Measurements from ENCODE around the gene CDH2. TPM values are rescaled to one million over a fixed set of nuclear protein-coding genes. Genes with fewer than 3 reads are reported as not detected.

CDH2 gene
- total RNA-seq, 1 experiment from 2014 or later = 36.2 TPM

GRCh38 chr18:28002841-28003240, 174.1 kb downstream of the CDH2 start:
- Mint-ChIP-seq H3K27ac (no peak overlapping the region), H3K4me3 (no peak overlapping the region)
- no peak overlapping the region for H2BK15ac ChIP-seq (ENCODE audit: low read depth, low read length)

More at GRCh38 chr18:28002841-28003240, 174.1 kb downstream of the CDH2 start:
- Histone ChIP-seq H3K4me2 (ENCODE audit: insufficient read depth, insufficient read length, low read length) (no peak overlapping the region), H3K79me1 (ENCODE audit: insufficient read depth, low read depth, low read length, poor library complexity, severe bottlenecking) (no peaks in the 10 kb centered on the region), H4K91ac (ENCODE audit: insufficient read length, low read depth, low read length) (no peak overlapping the region), H2AK5ac (ENCODE audit: insufficient read length, low read length) (no peak overlapping the region), H3K27me3 (ENCODE audit: insufficient read depth, low read length) (no peaks in the 10 kb centered on the region), H2BK5ac (ENCODE audit: insufficient read length, low read length) (no peak overlapping the region), H3K4me1 (ENCODE audit: insufficient read depth, low read length) (no peaks in the 10 kb centered on the region), H4K5ac (ENCODE audit: insufficient read length, low read depth, low read length) (no peak overlapping the region), H4K20me1 (ENCODE audit: control insufficient read depth, insufficient read depth, insufficient read length) (no peaks in the 10 kb centered on the region), H3K9me3 (ENCODE audit: control insufficient read depth, low read depth, low read length) (no peaks in the 10 kb centered on the region), H3K9ac (ENCODE audit: extremely low read depth, insufficient read length, low read length) (no peak overlapping the region), H3T11ph (ENCODE audit: low read length) (no peak overlapping the region), H3K23me2 (ENCODE audit: insufficient read length, low read depth, low read length, poor library complexity, severe bottlenecking) (no peaks in the 10 kb centered on the region), H3K14ac (ENCODE audit: insufficient read depth, low read length) (no peak overlapping the region), H3K27ac (ENCODE audit: insufficient read length, low read depth, low read length) (no peak overlapping the region), H2BK120ac (ENCODE audit: low read depth, low read length, poor library complexity, severe bottlenecking) (no peak overlapping the region), H2AFZ (ENCODE audit: low read length) (no peak overlapping the region), H2BK12ac (ENCODE audit: insufficient read length, low read depth, low read length) (no peak overlapping the region), H2BK20ac (ENCODE audit: low read depth, low read length, poor library complexity, severe bottlenecking) (no peak overlapping the region), H3K79me2 (ENCODE audit: insufficient read depth, low read length) (no peaks in the 10 kb centered on the region), H3K18ac (ENCODE audit: insufficient read length, low read depth, low read length) (no peak overlapping the region), H3K56ac (ENCODE audit: insufficient read length, low read depth, low read length) (no peak overlapping the region), H4K8ac (replicated peaks; ENCODE audit: insufficient read length, low read depth, low read length) (no peak overlapping the region), H3K4ac (ENCODE audit: low read depth, low read length) (no peak overlapping the region), H3K23ac (ENCODE audit: insufficient read length, low read depth, low read length) (no peak overlapping the region)
- no CpG with 5 or more reads among the region's 5 CpGs for WGBS (ENCODE audit: extremely low coverage, insufficient read length, low lambda C conversion rate)
- no peak for DNase-seq
- Mint-ChIP-seq H3K9me3 (no peaks in the 10 kb centered on the region), H3K4me1 (peaks cover 3 to 4% of the 10 kb centered on the region in 2 experiments; a peak in 2 of 4 replicates), H3K27me3 (ENCODE audit: low read depth) (no peaks in the 10 kb centered on the region), H3K36me3 (ENCODE audit: insufficient read depth in 1 of 3, low read depth in 3 of 3) (peaks cover 0 to 9% (median 9%) of the 10 kb centered on the region in 3 experiments; a peak in 6 of 7 replicates)
- no peak for TF ChIP-seq CTCF (conservative IDR thresholded peaks at IDR 0.05)
